ENCODE measurements around the gene CHDH. TPM values are rescaled to one million over a fixed set of nuclear protein-coding genes. Genes with fewer than 3 reads are reported as not detected.

CHDH gene
- total RNA-seq, 2 donors from 2014 or later: 21.5 to 26.0 TPM

DNA sequence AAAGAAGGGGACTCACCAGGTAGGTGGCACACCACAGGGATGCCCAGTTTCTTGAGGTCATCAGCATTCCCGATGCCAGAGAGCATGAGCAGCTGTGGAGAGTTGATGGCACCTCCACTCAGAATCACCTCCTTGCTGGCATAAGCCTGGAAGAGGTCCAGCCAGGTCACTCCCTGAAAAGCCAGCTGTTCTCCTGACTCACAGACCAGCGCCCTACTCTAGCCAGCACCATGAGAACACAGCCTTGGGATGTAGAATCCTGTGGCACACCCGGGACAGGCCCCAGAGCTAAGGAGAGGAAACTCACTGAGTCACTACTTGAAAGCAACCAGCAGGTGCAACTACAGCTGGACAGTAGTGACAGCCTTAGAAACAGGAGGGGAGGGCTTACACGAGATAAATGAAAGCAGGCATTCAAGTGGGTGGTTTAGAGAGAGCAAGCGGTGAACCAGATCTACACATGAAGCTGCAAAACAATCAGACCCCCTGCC lies 24.5 kb downstream of the CHDH start:
- TF ChIP-seq, protein P1, sequence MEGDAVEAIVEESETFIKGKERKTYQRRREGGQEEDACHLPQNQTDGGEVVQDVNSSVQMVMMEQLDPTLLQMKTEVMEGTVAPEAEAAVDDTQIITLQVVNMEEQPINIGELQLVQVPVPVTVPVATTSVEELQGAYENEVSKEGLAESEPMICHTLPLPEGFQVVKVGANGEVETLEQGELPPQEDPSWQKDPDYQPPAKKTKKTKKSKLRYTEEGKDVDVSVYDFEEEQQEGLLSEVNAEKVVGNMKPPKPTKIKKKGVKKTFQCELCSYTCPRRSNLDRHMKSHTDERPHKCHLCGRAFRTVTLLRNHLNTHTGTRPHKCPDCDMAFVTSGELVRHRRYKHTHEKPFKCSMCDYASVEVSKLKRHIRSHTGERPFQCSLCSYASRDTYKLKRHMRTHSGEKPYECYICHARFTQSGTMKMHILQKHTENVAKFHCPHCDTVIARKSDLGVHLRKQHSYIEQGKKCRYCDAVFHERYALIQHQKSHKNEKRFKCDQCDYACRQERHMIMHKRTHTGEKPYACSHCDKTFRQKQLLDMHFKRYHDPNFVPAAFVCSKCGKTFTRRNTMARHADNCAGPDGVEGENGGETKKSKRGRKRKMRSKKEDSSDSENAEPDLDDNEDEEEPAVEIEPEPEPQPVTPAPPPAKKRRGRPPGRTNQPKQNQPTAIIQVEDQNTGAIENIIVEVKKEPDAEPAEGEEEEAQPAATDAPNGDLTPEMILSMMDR (IDR thresholded peaks at IDR 0.05): no peak
- TF ChIP-seq POLR2A (IDR thresholded peaks at IDR 0.05): no peak
- DNase-seq: peak in 1 of 4 donors; percentile 42
- no peak overlapping the region for H3K27ac ChIP-seq

DNA sequence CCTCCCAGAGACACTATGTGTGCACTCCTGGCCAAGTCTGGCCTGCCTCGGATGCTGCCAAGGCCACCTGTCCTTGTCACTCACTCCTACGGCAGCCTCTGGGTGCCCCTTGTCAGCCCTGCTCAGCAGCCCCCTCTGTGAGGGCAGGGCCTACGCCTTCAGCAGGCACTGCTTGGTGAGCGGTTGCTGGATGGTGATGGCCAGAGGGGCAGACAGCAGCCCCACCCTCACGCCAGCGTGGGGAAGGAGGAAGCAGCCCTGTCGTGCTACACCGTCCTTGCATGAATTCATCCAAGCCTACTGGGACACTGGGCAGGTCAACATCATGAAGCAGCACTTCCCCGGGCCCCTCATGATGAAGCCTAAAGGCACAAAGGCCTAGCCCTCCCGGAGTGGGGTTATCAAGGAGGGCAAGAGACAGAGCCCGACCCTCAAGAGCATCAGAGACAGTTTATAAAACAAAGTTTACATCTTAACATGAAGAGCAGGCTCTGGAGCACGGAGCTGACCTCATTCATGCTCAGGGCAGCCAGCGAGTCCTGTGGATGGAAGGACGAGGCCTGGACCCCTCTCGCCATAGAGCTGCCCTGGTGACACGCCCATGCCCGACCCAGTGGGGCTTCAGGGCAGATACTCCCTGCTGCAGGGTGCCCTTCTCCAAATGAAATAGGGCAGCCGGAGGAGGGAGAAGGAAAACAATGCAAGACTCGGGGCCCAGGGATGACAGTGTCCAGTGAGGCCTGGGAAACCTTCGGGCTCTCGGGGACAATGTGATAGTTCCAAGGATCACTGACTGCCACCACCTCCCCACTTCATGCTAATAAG lies 25.3 kb downstream of the CHDH start:
- TF ChIP-seq POLR2A (IDR thresholded peaks at IDR 0.05): no peak
- TF ChIP-seq, protein P1 (IDR thresholded peaks at IDR 0.05): no peak
- Histone ChIP-seq H3K36me3 (replicated peaks in 1 of 2; ENCODE audit: insufficient read depth in 1 of 2, low read depth in 2 of 2) (peaks cover 15 to 39% of the 10 kb centered on the region in 2 donors), H3K4me3 (no peak overlapping the region), H3K9me3 (no peaks in the 10 kb centered on the region), H3K27me3 (no peaks in the 10 kb centered on the region), H3K27ac (no peak overlapping the region), H3K4me1 (peaks cover 7% of the 10 kb centered on the region)
- intact Hi-C loops (cut with DNase I): no loop called here
- 82 to 87% methylated on average over 19 to 21 of the region's 21 CpGs for WGBS, 2 donors
- DNase-seq (no peak), ATAC-seq (no peak)

More for the DNA sequence above, 24.5 kb downstream of the CHDH start:
- peak; percentile 25 for ATAC-seq
- Histone ChIP-seq H3K4me3 (no peak overlapping the region), H3K9me3 (no peaks in the 10 kb centered on the region), H3K4me1 (peaks cover 9% of the 10 kb centered on the region), H3K36me3 (replicated peaks in 1 of 2; ENCODE audit: insufficient read depth in 1 of 2, low read depth in 2 of 2) (peaks cover 15 to 39% of the 10 kb centered on the region in 2 donors), H3K27me3 (no peaks in the 10 kb centered on the region)
- WGBS, 2 donors: 65 to 73% methylated on average over 5 of the region's 5 CpGs
- intact Hi-C loops (cut with DNase I): no loop called here

DNA sequence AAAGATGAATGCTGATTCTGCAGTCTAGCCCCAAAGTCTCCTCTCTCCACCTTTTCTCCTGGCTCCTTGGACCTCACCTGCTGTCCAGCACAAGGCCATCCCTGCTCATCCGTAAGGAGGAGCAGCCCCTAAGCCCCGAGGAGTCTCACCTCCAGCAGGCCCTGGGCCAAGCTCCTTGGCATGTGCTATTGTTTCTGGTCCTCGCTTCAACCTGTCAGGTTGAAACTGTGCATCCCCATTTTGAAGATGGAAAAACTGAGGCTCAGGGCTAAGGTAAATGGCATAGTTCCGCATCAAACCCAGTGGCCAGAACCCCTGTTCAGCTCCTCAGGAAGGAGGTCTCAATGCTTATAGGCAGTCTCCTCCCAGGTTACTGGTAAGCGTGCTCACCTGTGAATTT lies 26.1 kb downstream of the CHDH start:
- TF ChIP-seq, protein P1 (IDR thresholded peaks at IDR 0.05): no peak
- no peak for TF ChIP-seq POLR2A (IDR thresholded peaks at IDR 0.05)
- Histone ChIP-seq H3K36me3 (replicated peaks in 1 of 2; ENCODE audit: insufficient read depth in 1 of 2, low read depth in 2 of 2) (peaks cover 15 to 41% of the 10 kb centered on the region in 2 donors), H3K27ac (no peak overlapping the region), H3K4me1 (no peaks in the 10 kb centered on the region), H3K9me3 (no peaks in the 10 kb centered on the region), H3K27me3 (no peaks in the 10 kb centered on the region), H3K4me3 (no peak overlapping the region)
- intact Hi-C loops (cut with DNase I): no loop called here
- ATAC-seq: no peak
- WGBS, 2 donors: 77 to 92% methylated on average over 4 to 5 of the region's 5 CpGs
- no peak for DNase-seq

DNA sequence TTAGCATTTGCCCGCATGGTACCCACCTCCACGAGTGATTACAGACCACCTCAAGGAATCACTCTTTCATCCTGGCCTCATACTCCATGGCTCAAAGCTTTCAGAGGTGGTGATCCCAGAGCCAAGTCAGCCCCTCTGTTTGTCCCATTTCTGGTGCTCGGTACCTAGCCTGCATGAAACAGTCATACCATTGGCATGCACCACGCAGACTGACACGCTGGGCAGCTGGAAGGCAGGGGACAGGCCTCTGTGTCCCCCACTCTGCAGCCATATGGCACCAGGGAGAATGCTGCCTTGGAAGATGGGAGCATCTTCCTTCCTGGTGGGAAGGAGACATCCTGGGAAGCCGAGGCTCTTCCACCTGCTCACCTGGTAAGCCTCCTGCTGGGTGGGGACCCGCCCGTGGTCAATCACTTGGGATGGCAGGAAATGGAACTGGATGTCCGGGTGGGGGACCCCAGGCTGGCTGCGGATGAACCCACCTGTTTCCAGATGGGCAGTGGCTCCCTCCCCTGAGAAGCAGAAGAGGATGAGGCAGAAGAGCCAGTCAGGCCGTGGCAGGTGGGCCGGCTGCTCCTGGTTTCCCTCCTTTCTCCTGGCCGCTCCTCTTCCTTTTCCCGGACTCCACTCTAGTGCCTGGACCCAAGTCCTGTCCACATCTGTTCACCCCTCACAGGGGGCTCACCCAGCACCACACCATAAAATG lies 26.9 kb downstream of the CHDH start:
- WGBS, 2 donors: 88 to 92% methylated on average over 10 to 14 of the region's 14 CpGs
- Histone ChIP-seq H3K4me1 (no peaks in the 10 kb centered on the region), H3K27ac (no peak overlapping the region), H3K36me3 (replicated peaks in 1 of 2; ENCODE audit: insufficient read depth in 1 of 2, low read depth in 2 of 2) (peaks cover 15 to 43% of the 10 kb centered on the region in 2 donors), H3K9me3 (no peaks in the 10 kb centered on the region), H3K4me3 (no peak overlapping the region), H3K27me3 (no peaks in the 10 kb centered on the region)
- TF ChIP-seq POLR2A (IDR thresholded peaks at IDR 0.05): no peak
- TF ChIP-seq, protein P1 (IDR thresholded peaks at IDR 0.05): no peak
- DNase-seq (no peak), ATAC-seq (no peak)
- intact Hi-C loops (cut with DNase I): no loop called here

Measured in body of pancreas (tissue), 4 donors.